NCI-H345 treated with DMSO at 0.1 percent for 48 hours (cell line): ENCODE measurements around the gene FHL1.

ENCODE experiments used
- DNase-seq: peaks from one replicate; lab custom pipeline; 2025; ENCODE audit not compliant: unreplicated experiment; lab: John Stamatoyannopoulos, UW

FHL1 gene

GRCh38 chrX:136185401-136186022 is 38.2 kb downstream of the FHL1 start:
- DNase-seq: no peak

DNA sequence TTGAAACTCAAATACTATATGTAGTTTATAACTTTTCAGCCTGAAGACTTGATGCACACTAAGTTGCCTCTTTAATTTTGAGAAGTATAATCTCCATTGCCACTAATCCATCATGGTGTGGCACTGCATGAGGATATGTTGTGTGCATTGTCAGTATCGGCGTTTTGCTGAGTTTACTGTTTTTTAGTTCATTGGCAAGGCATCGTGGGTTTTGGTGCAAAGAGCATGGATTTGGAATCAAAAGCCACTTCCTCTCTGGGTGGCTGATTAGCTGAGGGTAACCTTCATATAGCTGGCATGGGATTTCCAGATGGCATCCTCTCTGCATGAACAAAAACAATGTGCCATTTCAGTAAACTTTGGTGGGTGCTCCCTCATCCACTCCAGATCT is 38.7 kb downstream of the FHL1 start:
- DNase-seq: no peak

DNA sequence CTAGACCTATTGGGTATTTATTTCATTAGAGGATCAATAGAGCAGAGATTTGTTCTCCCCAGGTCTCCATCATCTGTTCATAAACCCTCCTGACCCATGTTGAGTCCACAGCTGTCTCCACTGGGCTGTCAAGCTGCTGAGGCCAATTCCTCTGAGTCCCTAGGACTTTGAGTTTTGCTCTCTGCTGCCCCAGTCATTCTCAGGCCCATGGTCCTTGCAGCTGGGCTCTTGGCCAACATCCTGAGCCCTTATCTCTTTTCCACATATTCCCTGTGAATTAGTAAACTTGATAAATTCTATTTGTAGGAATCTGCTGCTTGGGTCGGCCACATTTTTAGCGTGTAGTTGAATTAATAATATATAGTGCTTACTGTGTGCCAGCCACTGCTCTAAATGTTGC is 41.9 kb downstream of the FHL1 start:
- no peak for DNase-seq

- no peak for DNase-seq
Observed at GRCh38 chrX:136190038-136190713, 42.8 kb downstream of the FHL1 start.

GRCh38 chrX:136191171-136191570 is 43.8 kb downstream of the FHL1 start:
- no peak for DNase-seq

- DNase-seq: no peak
Observed at GRCh38 chrX:136192135-136192534, 44.8 kb downstream of the FHL1 start.

- DNase-seq: no peak
Observed at GRCh38 chrX:136192839-136193414, 45.6 kb downstream of the FHL1 start.

GRCh38 chrX:136193771-136194170 is 46.4 kb downstream of the FHL1 start:
- no peak for DNase-seq

- no peak for DNase-seq
Observed at GRCh38 chrX:136194536-136194935, 47.2 kb downstream of the FHL1 start.

GRCh38 chrX:136195247-136195646 is 47.9 kb downstream of the FHL1 start:
- no peak for DNase-seq

DNA sequence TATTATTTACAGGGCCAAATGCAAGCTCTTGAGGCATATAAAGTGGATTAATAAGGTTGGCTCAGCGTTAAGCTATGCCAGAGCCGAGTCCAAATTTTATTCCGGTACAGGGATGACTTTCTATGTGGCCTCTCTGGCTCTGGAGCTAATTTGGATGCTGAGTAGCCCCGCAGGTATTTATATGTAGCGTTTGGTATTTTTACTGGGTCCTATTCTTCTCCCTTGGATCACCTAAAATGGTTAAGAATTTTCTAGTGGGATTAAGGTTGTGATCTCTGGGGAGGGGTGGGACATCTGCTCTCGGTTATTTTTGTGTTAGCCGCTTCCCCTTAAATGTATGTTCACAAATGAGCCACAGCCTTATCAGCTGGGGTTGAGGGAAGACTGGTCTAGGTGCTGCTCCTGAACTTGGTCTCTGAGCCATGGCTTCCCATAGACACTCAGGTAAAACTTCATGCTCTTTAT is 49.4 kb downstream of the FHL1 start:
- DNase-seq: no peak

DNA sequence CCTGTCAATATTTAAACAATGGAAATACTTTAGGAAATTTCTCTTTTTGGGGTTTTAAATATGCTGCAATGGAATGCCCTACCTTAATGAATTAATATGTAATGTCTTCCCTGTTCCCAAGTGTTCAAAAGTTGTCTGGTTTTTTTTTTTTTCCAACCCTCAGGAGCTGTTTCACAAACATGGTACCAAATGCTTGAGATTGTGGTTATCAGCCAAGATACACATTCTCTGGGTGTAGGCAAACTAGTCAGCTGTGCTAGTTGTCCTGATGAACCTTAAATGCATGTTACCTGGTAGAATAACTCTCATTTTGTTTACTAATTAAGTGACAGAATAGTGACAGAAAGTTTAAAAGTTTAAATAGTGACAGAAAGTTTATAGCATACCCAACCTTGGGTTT is 50.7 kb downstream of the FHL1 start:
- DNase-seq: no peak

DNA sequence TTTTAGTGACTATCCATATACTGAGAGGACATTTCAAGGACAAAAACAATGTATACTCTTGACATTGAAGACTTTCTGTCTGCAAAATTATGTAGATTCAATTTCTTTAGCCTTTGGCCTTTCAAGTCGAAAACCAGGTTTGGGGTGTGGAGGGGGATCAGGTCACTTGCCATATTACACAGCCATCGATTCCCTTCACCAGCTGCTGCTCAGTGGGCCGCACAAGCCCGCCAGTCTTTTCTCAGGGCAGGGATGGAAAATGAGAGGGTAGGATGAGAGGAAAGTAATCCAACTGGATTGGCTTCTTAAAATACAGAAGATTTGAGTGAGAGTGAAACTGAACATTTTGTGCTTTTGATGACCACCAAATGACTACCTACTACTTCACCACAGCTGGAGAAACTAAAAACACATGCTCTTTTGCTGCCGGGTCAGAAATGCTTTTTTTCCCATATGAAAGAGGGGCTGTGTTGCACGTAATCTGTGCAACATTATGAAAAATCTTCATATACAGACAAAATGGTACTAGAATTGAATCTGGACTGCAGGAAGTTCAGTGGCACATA is 51.4 kb downstream of the FHL1 start:
- no peak for DNase-seq

GRCh38 chrX:136199365-136199764 is 52.0 kb downstream of the FHL1 start:
- DNase-seq: no peak

DNA sequence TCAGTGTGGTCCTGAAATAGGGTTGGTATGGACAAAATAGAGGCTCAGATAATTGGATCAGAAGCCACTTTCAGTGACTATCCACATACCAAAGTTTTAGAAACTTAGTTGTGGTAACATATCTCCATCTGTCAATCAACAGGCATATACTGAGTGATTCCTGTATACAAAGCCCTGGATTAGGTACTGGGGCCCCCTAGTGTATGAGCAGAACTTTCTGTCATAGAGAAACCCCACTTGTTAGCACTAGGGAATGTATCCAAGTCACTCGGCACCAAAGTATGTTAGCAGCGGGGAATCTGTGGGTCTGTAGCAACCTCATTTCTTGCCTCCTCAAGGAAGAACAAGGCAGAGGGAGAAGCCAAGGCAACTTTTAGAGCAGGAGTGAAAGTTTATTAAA is 53.1 kb downstream of the FHL1 start:
- DNase-seq: no peak

DNA sequence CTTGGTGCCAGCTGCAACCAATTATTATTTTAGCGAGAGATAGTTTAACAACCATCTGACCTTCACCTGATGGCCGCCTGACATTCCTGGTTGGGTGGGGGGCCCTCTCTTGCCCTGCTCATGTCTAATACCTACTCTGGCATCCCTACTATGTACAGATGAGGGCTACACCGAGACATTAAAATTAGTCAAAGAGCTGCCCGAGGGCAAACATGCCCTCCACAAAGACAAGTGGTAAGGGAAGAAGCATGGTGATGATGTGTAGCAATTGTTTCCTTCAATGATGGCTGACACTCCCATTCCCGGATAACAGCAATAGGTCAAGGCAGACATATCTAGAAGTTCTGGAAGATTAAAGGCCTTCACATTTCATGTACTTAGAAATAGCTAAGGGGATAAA is 54.3 kb downstream of the FHL1 start:
- no peak for DNase-seq

GRCh38 chrX:136202889-136203288 is 55.6 kb downstream of the FHL1 start:
- DNase-seq: no peak

DNA sequence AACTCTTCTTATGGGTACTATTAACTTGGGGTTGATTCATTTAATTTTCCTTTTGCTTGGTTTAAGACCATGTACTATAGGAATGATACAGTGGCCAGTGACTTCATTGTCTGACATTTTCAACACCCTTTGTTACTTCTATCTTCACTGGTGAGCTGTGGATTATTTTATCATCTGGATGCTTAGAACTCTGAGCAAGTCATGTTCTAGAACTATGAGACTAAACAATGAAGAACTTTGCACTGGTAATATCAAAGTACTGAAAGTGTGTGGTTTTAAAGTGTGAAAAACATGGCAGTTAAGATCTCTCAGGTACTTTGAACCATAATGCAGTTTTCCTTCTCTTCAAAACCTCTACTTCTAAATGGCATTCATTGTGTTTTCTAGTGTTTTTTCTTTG is 56.1 kb downstream of the FHL1 start:
- DNase-seq: no peak

DNA sequence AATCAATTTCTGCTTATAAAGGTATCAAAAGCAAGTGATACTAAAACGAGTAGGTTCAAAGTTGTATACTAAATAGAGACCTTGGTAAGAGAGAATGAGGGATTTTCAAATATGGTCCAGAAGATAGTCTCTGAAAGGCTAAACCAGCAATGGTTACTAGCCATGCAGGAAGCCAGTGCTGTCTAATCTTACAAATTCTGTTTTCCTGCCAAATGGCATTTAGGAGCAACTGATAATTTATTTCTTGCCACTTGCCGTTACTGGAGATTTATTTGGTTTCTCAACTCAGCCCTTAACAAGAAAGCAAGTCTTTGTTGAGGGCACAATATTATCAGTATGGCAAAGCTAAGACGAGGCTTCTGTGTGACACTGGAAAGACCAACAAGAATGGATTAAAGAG is 56.6 kb downstream of the FHL1 start:
- no peak for DNase-seq

- no peak for DNase-seq
Observed at GRCh38 chrX:136204571-136204970, 57.2 kb downstream of the FHL1 start.

- DNase-seq: no peak
Observed at GRCh38 chrX:136205882-136206380, 58.6 kb downstream of the FHL1 start.

- DNase-seq: no peak
Observed at GRCh38 chrX:136206916-136207315, 59.6 kb downstream of the FHL1 start.
